NCI-H146 (cell line): ENCODE measurements around the gene ZCCHC2.

Experiments
- DNase-seq: peaks from one replicate; lab custom pipeline; 2025; lab: John Stamatoyannopoulos, UW

ZCCHC2 gene

GRCh38 chr18:62522504-62523254, at the start of gene ZCCHC2:
ZCCHC2 (plus strand) TSS chr18:62523025; CDS start chr18:62523425, 400 bp downstream.
- peak; percentile 100 for DNase-seq

- DNase-seq, result no peak
Observed at GRCh38 chr18:62479574-62479973, 43.3 kb upstream of the ZCCHC2 start.

GRCh38 chr18:62480927-62481326, 41.9 kb upstream of the ZCCHC2 start:
- DNase-seq, result no peak

GRCh38 chr18:62484941-62485340, 37.9 kb upstream of the ZCCHC2 start:
- no peak for DNase-seq

GRCh38 chr18:62485684-62486083, 37.1 kb upstream of the ZCCHC2 start:
- DNase-seq, result no peak

GRCh38 chr18:62486290-62486964, 36.4 kb upstream of the ZCCHC2 start:
- DNase-seq, result peak; percentile 51

GRCh38 chr18:62487161-62487560, 35.7 kb upstream of the ZCCHC2 start:
- DNase-seq, result no peak

- no peak for DNase-seq
Observed at GRCh38 chr18:62490967-62491695, 31.7 kb upstream of the ZCCHC2 start.

GRCh38 chr18:62493033-62493862, 29.6 kb upstream of the ZCCHC2 start:
- DNase-seq, result no peak

- no peak for DNase-seq
Observed at GRCh38 chr18:62494764-62495163, 28.1 kb upstream of the ZCCHC2 start.

- no peak for DNase-seq
Observed at GRCh38 chr18:62496262-62496661, 26.6 kb upstream of the ZCCHC2 start.

- no peak for DNase-seq
Observed at GRCh38 chr18:62497190-62497772, 25.5 kb upstream of the ZCCHC2 start.

- DNase-seq, result no peak
Observed at GRCh38 chr18:62498616-62499262, 24.1 kb upstream of the ZCCHC2 start.

- no peak for DNase-seq
Observed at GRCh38 chr18:62499263-62499650, 23.6 kb upstream of the ZCCHC2 start.

- no peak for DNase-seq
Observed at GRCh38 chr18:62500174-62500573, 22.7 kb upstream of the ZCCHC2 start.

GRCh38 chr18:62500966-62501591, 21.7 kb upstream of the ZCCHC2 start:
- DNase-seq, result no peak

- no peak for DNase-seq
Observed at GRCh38 chr18:62505669-62506494, 16.9 kb upstream of the ZCCHC2 start.

- DNase-seq, result no peak
Observed at GRCh38 chr18:62506495-62507143, 16.2 kb upstream of the ZCCHC2 start.

- no peak for DNase-seq
Observed at GRCh38 chr18:62509779-62510178, 13.0 kb upstream of the ZCCHC2 start.
